Endodermal cell (in vitro differentiated cells): Measurements from ENCODE around the gene TBC1D2. TPM values are rescaled to one million over a fixed set of nuclear protein-coding genes. Genes with fewer than 3 reads are reported as not detected.

Experiments used
- DNase-seq: peaks from one replicate; pipeline ENCODE4 v3.0.0-alpha.2; 2017
- H3K27ac ChIP-seq: 2 replicates; pipeline ENCODE4 v1.5.1; 2013; ENCODE audit warnings: mild to moderate bottlenecking, low read depth, low read length, moderate library complexity
- H3K27me3 ChIP-seq: 2 replicates; pipeline ENCODE4 v1.6.1; 2013; ENCODE audit warnings: mild to moderate bottlenecking, low read length, moderate library complexity; ENCODE audit not compliant: insufficient read depth, control insufficient read depth, poor library complexity, severe bottlenecking
- H3K36me3 ChIP-seq: 2 replicates; pipeline ENCODE4 v1.7.0; 2013; ENCODE audit warnings: mild to moderate bottlenecking, low read length, moderate library complexity; ENCODE audit not compliant: control insufficient read depth, insufficient read depth
- H3K4me1 ChIP-seq: one replicate; pipeline ENCODE4 v1.7.0; 2013; ENCODE audit warnings: low read length; ENCODE audit not compliant: control insufficient read depth, insufficient read depth
- H3K4me3 ChIP-seq: 2 replicates; pipeline ENCODE4 v1.5.1; 2013; ENCODE audit warnings: mild to moderate bottlenecking, low read length, moderate library complexity
- H3K9ac ChIP-seq: 2 replicates; pipeline ENCODE4 v1.6.1; 2013; ENCODE audit warnings: mild to moderate bottlenecking, low read length, moderate library complexity; ENCODE audit not compliant: poor library complexity, severe bottlenecking; ENCODE audit errors: extremely low read depth
- H3K9me3 ChIP-seq: 2 replicates; pipeline ENCODE4 v1.6.1; 2013; ENCODE audit warnings: mild to moderate bottlenecking, low read length, moderate library complexity; ENCODE audit not compliant: control insufficient read depth
- H3K27ac Mint-ChIP-seq: 2 replicates; pipeline ENCODE4 v1.8.0; 2020; ENCODE audit warnings: mixed read lengths
- H3K27me3 Mint-ChIP-seq: 2 replicates; pipeline ENCODE4 v1.8.0; 2021; ENCODE audit warnings: mild to moderate bottlenecking, mixed read lengths; ENCODE audit not compliant: insufficient read depth
- H3K36me3 Mint-ChIP-seq: 2 replicates; pipeline ENCODE4 v1.8.0; 2020; ENCODE audit warnings: low read depth, mixed read lengths
- H3K4me1 Mint-ChIP-seq: 2 replicates; pipeline ENCODE4 v1.8.0; 2020; ENCODE audit warnings: mixed read lengths
- H3K4me3 Mint-ChIP-seq: 2 replicates; pipeline ENCODE4 v1.8.0; 2020; ENCODE audit warnings: mild to moderate bottlenecking, moderate library complexity, mixed read lengths
- H3K9me3 Mint-ChIP-seq: 2 replicates; pipeline ENCODE4 v1.8.0; 2020; ENCODE audit warnings: mild to moderate bottlenecking, mixed read lengths
- CTCF ChIP-seq: fragments of 200-600 bp; sonication (generic); conservative IDR thresholded peaks from 2 replicates; pipeline ENCODE4 v1.5.0; 2021; ENCODE audit warnings: antibody characterized with exemption, mild to moderate bottlenecking
- WGBS, 2 experiments: methylation state at CpG; one replicate each; pipeline versions ENCODE4 v1.1.5 to v1.1.7; 2013; ENCODE audit warnings: missing lambda C conversion rate in 2 of 2, mixed read lengths in 1 of 2; ENCODE audit not compliant: insufficient coverage in 1 of 2, insufficient read length in 1 of 2; 5-methylcytosine and 5-hydroxymethylcytosine counted together
- total RNA-seq, 2 donors: library from RNA; stranded (reverse); fragmentation: NEBNext Ultra II Directional in 1 of 2; extraction: Animal tissue kit (Norgen Biotek cat#: 25700) in 1 of 2; gene quantifications; 2 replicates in 1 of 2; 3 replicates in 1 of 2; pipeline ENCODE4 v1.2.1, GENCODE V29; 2021

TBC1D2 gene
- total RNA-seq, 2 donors from 2014 or later = 8.1 to 10.4 TPM

GRCh38 chr9:98191181-98191608, 64.3 kb downstream of the TBC1D2 start:
- no peaks in the 10 kb centered on the region for H3K9me3 Mint-ChIP-seq
- peak; percentile 60 for DNase-seq
- 75 to 80% methylated on average over 3 to 5 of the region's 5 CpGs for WGBS, 2 experiments
- Histone ChIP-seq H3K27ac (no peak overlapping the region), H3K27me3 (no peaks in the 10 kb centered on the region), H3K9ac (no peak overlapping the region), H3K9me3 (no peaks in the 10 kb centered on the region), H3K36me3 (no peaks in the 10 kb centered on the region), H3K4me1 (peaks cover 3% of the 10 kb centered on the region), H3K4me3 (peak overlapping the region; percentile 81)
- H3K27ac Mint-ChIP-seq = no peak overlapping the region
- TF ChIP-seq CTCF = no peak
- no peaks in the 10 kb centered on the region for H3K36me3 Mint-ChIP-seq
- H3K4me1 Mint-ChIP-seq = peaks cover 22% of the 10 kb centered on the region
- no peaks in the 10 kb centered on the region for H3K27me3 Mint-ChIP-seq
- H3K4me3 Mint-ChIP-seq = peak overlapping the region; percentile 72

GRCh38 chr9:98190757-98191105, 64.7 kb downstream of the TBC1D2 start:
- H3K27me3 Mint-ChIP-seq = no peaks in the 10 kb centered on the region
- no peak overlapping the region for H3K27ac ChIP-seq
- no peaks in the 10 kb centered on the region for H3K36me3 ChIP-seq
- no peak overlapping the region for H3K9ac ChIP-seq
- 91 to 95% methylated on average over 5 of the region's 5 CpGs for WGBS, 2 experiments
- peaks cover 22% of the 10 kb centered on the region for H3K4me1 Mint-ChIP-seq
- no peaks in the 10 kb centered on the region for H3K9me3 ChIP-seq
- no peaks in the 10 kb centered on the region for H3K9me3 Mint-ChIP-seq
- peak overlapping the region; percentile 72 for H3K4me3 Mint-ChIP-seq
- no peaks in the 10 kb centered on the region for H3K27me3 ChIP-seq
- TF ChIP-seq CTCF = no peak
- H3K4me1 ChIP-seq = peaks cover 3% of the 10 kb centered on the region
- H3K36me3 Mint-ChIP-seq = no peaks in the 10 kb centered on the region
- H3K27ac Mint-ChIP-seq = no peak overlapping the region
- no peak for DNase-seq
- no peak overlapping the region for H3K4me3 ChIP-seq

GRCh38 chr9:98189412-98189811, 66.0 kb downstream of the TBC1D2 start:
- Histone ChIP-seq H3K4me1 (peaks cover 3% of the 10 kb centered on the region), H3K9ac (no peak overlapping the region), H3K27me3 (no peaks in the 10 kb centered on the region), H3K4me3 (no peak overlapping the region), H3K9me3 (no peaks in the 10 kb centered on the region), H3K27ac (no peak overlapping the region), H3K36me3 (no peaks in the 10 kb centered on the region)
- Mint-ChIP-seq H3K9me3 (no peaks in the 10 kb centered on the region), H3K4me1 (peaks cover 22% of the 10 kb centered on the region), H3K36me3 (peaks cover 1% of the 10 kb centered on the region), H3K27me3 (no peaks in the 10 kb centered on the region), H3K4me3 (no peak overlapping the region), H3K27ac (no peak overlapping the region)
- 94 to 98% methylated on average over 4 to 6 of the region's 6 CpGs for WGBS, 2 experiments
- DNase-seq = no peak
- no peak for TF ChIP-seq CTCF
